Epithelial cell of alveolus of lung (primary cell): ENCODE measurements around the gene PAGE2B. TPM values are rescaled to one million over a fixed set of nuclear protein-coding genes. Genes with fewer than 3 reads are reported as not detected.

Experiments used
- total RNA-seq: library from RNA; depleted of rRNA; stranded (reverse); fragments of >200 nt; gene quantifications from 2 replicates; pipeline ENCODE4 v1.2.1, GENCODE V29; 2015

PAGE2B gene, protein sequence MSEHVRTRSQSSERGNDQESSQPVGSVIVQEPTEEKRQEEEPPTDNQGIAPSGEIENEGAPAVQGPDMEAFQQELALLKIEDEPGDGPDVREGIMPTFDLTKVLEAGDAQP
- total RNA-seq: not detected in 2 replicates

DNA sequence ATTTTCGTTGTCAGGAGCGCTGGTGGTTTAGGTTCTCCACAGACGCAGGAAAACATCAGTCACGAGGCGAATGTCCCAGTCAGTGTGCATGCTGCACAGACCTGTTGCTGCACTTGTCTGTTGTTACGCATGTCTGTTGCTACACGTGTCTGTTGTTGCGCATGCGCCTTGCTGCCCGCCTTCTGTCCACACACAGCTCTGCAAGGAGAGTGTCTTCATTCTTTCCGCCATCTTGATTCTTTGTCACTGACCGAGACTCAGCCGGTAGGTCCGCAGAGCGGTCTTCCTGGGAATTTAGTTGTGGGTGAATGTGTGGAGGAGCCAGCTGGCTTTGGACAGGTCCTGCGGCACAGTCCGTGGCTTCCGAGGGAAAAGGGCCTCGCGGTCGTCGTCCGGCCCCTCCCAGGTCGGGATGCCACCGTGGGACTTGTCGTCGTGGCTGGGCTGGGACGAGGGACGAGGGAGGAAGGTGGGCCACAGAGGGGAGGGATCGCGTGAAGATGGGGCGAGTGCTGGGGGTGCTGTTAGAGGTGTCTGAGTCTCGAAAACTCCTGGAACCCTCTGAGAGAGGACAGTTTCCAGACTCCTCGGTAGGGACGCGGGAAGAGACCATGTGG lies at the start of gene PAGE2B:
Gene PAGE2B (plus strand): TSS at position 180 of the 617 bp plus-strand sequence. CDS start 1,012 bp downstream, outside the sequence.

DNA sequence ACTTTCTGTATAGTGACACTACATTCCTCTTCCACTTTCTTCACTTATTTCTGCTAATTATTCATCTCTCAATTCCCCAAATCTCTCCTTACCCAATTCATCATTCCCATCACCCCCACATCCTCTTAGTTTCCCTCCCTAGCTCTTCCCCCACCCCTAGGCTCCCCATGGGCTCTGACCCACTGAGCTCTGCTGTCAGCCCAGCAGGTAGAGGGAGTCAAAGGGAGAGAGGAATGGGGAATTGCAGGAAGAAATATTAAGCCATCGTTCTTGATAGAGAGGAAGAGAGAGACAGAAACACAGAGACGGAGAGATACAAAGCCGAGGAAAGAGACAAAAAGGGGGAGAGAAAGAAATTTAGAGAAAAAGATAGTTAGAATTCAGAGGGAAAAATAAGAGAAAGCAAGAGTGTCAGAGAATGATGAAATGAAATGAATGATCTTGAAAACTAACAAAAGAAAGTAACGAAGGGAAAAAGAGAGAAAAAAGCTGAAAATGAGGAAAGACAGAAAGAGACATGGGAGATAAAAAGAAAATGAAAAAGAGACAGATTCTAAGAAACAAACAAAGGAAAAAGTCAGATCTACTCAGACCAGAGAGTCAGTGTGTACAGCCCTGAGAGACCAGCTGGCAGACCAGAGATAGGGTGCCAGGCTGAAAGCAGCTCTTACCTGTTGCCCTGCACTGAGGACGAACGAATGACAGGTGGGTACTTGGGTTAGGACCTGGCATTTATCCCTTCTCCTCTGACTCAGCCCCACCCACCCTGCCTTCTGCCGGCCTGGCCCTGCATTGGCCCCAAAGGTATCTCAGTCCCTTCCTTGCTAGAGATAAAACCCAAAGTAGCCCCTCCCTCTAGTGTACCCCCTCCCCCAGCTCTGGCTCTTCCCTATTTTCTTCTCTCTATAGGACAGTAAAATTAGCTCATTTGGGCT lies 44.3 kb upstream of the PAGE2B start, which contains the start of gene ALAS2:
Gene ALAS2 (minus strand): TSS at position 707 of the 935 bp plus-strand sequence. CDS start 4,977 bp downstream, outside the sequence.

DNA sequence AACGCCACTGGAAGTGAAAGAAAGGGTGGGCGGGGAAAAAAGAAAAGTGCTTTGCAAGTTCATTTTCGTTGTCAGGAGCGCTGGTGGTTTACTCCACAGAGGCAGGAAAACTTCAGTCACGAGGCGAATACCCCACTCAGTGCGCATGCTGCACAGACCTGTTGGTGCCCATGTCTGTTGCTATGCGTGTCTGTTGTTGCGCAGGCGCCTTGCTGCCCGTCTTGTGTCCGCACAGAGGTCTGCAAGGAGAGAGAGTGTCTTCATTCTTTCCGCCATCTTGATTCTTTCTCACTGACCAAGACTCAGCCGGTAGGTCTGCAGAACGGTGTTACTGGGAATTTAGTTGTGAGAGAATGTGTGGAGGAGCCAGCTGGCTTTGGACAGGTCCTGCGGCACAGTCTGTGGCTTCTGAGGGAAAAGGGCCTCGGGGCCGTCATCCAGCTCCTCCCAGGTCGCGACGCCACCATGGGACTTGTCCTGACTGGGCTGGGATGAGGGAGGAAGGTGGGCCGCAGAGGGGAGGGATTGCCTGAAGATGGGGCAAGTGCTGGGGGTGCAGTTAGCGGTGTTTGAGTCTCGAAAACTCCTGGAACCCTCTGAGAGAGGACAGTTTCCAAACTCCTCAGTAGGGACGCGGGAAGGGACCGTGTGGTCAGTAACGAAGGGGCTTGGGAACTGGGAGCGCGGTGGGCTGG lies 14.1 kb downstream of the PAGE2B start, which contains the start of gene PAGE2:
Gene PAGE2 (plus strand): TSS at position 224 of the 695 bp plus-strand sequence. CDS start 1,003 bp downstream, outside the sequence.

Other genes starting within 250 kb of the PAGE2B start
- 14.2 and 37.3 TPM in 2 replicates for gene TRO, start 154.2 kb upstream of the PAGE2B start, total RNA-seq
- under 0.01 TPM in 1 of 2 replicates, not detected in the other for gene PFKFB1, start 80.8 kb upstream of the PAGE2B start, total RNA-seq
- gene APEX2, start 74.7 kb upstream of the PAGE2B start, total RNA-seq: 15.3 and 20.2 TPM in 2 replicates
- gene ALAS2, start 44.1 kb upstream of the PAGE2B start, total RNA-seq: not detected in 2 replicates
- not detected in 2 replicates for gene PAGE2, start 14.0 kb downstream of the PAGE2B start, total RNA-seq
- gene PAGE5, start 145.3 kb downstream of the PAGE2B start, total RNA-seq: not detected in 2 replicates
- not detected in 2 replicates for gene PAGE3, start 189.9 kb downstream of the PAGE2B start, total RNA-seq